HTR-8/SVneo (cell line): ENCODE measurements around the gene TRERF1.

Experiments
- DNase-seq: peaks from one replicate; pipeline ENCODE4 v3.0.0; 2011; ENCODE audit warnings: low spot score, mixed read lengths; ENCODE audit not compliant: insufficient read length
- FAIRE-seq: peaks from 2 replicates; lab custom pipeline; 2011; peaks lifted over from hg19 to GRCh38; lab: Jason Lieb, UNC

Gene TRERF1

DNA sequence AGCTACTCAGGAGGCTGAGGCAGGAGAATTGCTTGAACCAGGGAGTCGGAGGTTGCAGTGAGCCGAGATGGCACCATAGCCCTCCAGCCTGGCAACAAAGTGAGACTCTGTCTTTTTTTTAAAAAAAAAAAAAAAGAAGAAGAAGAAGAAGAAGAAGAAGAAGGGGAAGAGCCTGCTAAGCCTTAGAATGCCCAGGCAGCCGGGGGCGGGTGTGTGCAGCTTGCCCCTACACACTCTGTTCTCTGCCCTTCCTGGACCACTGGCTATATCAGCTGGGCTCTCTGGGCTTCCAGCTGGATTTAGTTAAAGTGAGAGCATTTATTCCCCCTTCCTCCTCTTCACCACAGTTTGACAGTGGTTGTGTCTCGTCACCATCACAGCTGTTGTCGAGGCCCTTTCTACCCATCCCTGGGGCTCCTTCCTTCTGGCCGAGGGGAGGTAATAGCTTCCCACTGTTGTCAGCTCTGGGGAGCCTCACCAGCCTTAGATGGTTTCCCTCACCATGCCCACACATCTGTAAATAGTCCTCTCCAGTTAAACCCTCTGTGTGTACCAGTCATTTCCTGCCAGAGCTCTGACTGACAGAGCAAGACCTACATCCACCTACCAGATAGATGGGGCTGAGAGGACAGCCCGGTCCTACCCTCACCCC is 77.6 kb downstream of the TRERF1 start:
- DNase-seq: no peak
- FAIRE-seq: no peak

DNA sequence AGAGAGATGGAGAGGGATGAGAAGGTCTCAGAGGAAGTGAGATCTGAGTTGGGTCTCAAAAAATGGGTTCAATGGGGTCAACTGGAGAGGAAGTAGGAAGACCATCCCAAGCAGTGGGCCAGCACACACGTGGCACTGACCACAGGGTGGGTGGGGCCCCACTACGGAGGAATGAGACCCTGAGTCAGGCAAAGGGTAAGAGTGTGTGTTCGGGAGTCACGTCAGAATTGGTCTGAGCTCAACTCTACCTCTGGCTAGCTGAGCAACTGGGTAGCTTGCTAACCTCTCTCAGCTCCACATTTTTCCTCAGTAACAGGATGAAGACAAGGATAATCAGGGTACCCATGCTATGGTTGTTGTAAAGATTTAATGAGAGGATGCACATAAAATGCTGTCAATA is 79.0 kb downstream of the TRERF1 start:
- no peak for DNase-seq
- no peak for FAIRE-seq

DNA sequence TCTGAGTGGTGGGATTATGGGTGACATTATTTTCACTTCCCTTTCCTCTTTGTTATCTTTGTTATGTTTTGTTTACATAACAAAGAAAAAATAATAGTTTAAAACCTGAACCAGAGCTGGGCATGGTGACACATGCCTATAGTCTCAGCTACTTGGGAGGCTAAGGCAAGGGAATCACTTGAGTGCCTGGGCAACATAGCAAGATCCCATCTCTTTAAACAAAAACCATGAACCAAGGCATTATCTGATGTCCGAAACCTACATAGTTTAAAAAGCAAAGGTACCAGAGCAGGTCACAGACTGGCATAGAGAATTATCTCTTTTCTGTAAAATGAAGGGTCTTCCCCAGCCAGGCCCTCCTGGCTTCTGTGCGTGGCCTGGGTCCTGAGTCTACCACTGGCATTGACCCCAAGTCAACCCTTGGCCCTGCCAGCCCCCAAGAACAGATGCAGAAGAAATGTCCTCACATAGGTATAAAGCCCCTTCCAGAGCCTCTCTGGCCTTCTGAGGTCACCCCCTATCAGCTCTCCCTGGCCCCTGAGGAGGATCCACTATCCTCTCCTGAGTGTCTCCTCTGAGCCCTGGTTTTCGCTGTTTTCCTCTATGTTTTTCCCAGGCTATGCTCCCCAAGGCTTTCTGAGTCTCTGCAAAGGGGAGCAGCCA is 81.3 kb downstream of the TRERF1 start:
- FAIRE-seq: no peak
- no peak for DNase-seq

DNA sequence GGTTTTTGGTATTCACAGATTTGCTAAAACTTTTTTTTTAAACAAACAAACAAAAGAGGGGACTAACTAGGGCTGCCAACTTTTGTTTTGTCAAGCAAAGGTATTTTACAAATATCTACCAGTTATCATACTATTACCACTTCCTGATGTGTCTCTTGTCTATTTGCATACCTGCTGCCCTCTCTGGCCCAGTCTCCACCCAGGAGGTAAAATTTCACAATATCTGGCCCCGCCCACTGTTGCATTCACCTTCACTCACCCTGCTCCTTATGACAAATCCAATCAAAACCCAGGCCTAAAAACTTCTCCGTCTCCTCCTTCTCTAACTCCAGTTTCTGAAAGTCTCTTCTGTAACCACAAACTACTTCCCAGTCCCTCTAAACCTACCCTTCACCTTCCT is 82.2 kb downstream of the TRERF1 start:
- DNase-seq: no peak
- no peak for FAIRE-seq

- no peak for FAIRE-seq
- DNase-seq: no peak
Measured at GRCh38 chr6:42368181-42368580, 83.5 kb downstream of the TRERF1 start.

DNA sequence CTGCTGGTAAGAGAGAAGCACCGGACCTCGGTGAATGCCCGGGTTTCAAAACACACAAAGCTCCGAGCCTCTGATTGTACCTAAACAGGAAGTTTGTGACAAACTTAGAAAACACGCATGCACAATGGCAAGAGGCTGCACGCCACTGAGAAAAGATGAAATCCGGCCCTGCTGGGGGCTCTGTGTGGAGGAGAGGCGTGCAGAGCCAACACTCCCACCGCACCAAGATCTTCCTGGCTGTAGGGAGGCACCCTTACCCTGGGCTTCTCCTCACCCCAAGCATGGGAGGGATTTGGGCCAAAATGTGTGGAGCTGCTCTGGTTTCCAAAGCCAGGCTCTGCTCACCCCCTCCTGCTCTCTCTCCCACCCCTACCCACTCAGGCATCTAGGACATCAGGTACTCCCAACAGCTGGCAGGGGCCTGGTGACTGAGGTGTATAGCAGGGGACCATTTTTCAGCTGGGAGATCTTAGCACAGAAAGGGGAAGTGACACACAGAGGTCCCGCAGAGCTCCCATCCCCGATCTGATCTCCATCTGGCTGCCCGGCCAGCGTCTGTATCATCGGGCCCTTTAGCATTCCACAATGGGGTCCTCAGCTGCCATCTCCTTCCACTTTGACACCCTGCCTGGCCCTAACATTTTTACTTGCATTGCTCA is 84.2 kb downstream of the TRERF1 start:
- no peak for FAIRE-seq
- no peak for DNase-seq

GRCh38 chr6:42366999-42367352 is 84.8 kb downstream of the TRERF1 start:
- FAIRE-seq (no peak), DNase-seq (no peak)

DNA sequence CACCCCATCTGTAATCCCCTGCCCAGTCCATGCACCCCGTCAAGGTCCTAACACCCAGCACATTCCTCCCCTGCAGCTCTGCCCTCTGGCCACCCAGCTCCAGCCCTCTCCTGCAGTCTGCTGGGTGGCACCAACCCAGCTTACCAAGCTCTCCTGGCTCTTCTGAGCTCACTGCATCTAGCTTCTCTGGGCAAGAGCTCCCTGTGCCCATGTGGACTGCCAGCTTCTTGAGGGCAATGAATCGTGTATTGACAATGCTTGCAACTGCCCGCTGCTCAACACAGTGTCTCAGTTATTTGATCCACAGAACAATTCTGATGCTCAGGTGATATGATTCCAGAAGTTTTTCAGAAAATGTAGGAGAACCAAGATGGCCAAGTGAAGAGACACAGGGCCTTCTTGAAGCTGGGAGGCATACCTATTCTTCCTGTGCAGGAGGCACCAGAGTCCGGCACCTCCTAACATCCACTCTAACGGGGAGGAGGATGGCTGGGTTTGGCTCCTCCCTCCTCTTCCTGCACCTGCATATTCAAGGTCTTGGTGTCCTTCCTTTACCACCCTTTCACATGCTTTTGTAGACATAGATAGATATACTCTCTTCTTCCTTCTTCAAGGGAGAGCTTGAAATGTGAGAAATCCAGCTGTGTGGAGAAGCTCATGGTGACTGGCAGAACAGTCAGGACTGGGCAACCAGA is 85.6 kb downstream of the TRERF1 start:
- FAIRE-seq: no peak

DNA sequence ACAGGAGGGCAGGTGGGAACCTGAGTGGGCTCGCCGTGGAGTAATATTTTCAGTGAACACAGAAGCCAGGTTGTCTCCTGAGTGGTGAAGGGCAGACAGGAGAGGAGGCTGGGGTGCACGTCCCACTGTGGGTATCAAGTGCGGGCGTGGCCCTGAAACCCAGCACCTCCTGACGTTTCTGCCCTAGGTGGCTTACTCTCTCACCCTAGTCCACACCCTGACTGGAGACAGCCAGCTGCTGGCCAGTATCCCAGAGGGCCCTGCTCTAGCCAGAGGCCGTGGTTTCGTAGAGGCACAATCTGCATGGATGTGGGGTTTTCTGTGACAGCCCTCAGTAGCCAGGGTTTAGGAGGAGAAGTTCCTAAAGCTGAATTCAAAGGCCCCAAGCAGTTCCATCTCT is 86.7 kb downstream of the TRERF1 start:
- FAIRE-seq: no peak
- DNase-seq: no peak

More for the DNA sequence above, 85.6 kb downstream of the TRERF1 start:
- no peak for DNase-seq

DNA sequence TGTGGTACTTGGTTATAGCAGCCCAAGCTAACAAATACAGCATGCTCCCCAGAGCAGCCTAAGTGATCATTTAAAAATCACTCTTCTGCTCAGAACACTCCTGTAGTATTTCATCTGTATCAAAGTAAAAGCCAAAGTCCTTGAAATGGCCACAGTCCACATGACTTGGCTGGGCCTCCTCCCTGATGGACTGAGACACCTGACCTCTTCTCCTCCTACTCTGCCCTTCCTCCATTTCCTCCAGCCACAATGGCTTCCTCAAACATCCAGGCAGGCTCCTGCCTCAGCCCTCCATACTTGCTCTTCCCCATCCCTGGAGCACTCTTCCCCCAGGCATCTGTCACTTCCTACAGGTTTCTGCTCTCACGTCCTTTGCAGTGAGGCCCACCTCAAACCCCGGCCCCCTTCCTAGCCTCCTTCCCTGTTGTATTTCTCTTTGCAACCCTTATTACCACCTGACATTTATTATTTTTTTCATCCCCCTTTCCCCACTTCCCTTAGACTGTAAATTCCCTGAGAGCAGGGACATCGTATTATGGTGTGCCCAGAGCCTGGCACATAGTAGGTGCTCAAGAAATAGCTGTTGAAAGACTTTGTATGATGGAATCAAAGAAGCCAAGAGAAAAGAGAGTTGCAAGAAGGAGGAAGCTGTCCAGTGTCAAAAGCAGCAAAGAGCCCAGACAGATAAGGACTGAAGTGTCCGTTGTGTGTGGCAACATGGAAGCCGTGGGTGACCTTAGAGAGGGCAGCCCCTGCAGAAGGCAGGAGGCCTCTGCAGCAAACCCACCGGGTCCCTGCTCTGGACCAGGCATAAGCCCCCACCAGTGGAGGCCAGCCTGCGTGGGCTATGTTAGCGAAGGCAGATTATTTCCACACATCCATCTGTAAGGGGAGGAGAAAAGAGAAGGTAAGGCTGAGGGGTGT is 87.5 kb downstream of the TRERF1 start:
- DNase-seq (no peak), FAIRE-seq (no peak)

GRCh38 chr6:42361036-42361435 is 90.7 kb downstream of the TRERF1 start:
- no peak for DNase-seq

GRCh38 chr6:42359021-42359420 is 92.7 kb downstream of the TRERF1 start:
- DNase-seq: peak; percentile 24
- FAIRE-seq: no peak

More at GRCh38 chr6:42361036-42361435, 90.7 kb downstream of the TRERF1 start:
- no peak for FAIRE-seq

DNA sequence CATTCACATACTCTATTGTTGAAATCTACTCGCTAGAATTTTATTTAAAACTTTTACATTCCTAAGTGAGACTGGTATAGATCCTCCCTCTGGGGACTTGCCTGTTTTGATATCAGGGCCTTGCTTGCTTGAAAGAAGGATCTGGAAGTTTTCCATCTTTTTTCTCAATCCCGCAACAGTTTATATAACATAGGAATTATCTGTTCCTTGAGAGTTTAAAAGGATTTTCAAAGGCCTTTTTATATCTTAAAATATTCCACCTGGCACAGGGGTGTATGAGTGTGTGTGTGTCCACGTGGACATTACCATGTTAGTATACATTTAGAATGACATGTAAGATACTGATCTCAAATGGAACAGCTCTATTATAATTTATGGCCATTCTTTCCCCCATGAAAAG is 96.3 kb downstream of the TRERF1 start:
- DNase-seq (no peak), FAIRE-seq (no peak)

DNA sequence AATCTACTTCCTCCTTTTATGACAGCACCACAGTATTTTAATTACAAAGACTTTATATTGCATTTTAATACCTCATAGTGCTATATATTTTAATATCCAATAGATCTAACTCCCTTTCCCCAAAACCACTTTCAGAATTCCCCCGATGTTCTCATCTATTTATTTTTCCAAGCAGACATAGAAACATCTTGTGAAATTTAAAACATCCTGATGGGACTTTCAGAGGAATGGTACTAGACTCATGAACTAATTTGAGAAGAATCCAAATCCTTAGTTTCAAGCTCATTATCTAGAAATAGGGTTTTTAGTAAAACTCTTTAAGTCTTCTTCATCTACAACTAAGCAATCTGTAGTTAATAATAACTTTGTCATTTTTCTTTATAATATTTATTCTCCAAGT is 97.0 kb downstream of the TRERF1 start:
- no peak for DNase-seq
- FAIRE-seq: no peak

GRCh38 chr6:42352856-42353564 is 98.7 kb downstream of the TRERF1 start:
- DNase-seq: peak; percentile 40
- no peak for FAIRE-seq

GRCh38 chr6:42350911-42351310 is 100.8 kb downstream of the TRERF1 start:
- DNase-seq (no peak), FAIRE-seq (no peak)

DNA sequence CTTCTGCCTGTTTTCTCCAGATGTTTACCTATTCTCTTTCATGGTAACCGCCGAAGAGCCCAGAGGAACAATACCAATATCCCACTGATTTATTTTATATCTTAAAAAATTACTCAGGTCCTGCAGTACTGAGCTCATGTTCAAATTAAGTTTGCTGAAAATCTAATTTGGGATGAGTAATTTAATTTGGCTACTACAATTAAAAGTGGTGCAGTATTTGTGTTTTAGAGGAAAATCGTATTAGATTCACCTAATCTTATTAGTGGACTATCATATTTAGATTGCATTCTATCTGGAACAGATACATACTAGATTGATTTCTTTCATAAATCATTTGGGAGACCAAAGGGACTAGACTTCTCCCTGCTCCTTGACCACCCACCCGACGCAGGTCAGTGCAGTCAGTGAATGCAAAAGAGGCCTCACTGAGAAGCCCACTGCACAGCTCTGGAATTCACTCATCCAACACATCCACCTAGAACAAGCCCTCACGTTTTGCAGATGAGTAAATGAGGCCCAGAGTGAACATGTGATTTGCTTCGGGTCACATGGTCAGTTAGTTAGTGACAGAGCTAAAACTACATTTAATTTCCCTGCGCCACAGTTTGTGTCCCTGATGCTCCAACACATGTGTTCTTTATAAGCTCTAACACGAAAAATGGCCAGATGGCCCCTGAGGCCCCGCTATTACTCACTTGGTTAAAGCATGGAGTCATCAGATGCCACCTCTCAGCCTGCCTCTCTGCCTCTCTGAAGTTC is 101.8 kb downstream of the TRERF1 start:
- DNase-seq: no peak
- no peak for FAIRE-seq

DNA sequence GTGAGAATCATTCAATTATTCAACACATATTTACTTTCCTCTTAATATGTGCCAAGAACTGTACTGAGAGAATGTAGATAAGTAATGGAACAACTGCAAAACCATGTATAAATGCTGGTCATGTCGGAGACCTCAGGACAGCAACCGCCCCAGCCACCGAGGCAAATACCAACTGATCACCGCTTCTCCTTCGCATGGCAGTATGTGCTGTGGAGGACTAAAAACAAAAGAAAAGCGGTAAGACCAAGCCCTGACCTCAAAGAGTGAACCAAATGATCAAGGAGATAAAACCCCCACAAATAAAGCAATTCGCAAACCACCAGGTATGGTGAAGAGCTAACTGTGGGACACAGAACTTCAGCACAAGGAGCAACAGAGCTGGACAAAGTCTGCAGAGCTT is 104.3 kb downstream of the TRERF1 start:
- DNase-seq: no peak
- no peak for FAIRE-seq
